Stimulated activated CD8-positive, alpha-beta memory T cell treated with anti-CD3 and anti-CD28 coated beads, Interleukin-4, amount 100 ng/mL, for 24 hours (primary cell): Measurements from ENCODE around the gene TARS1.

Experiments
- DNase-seq: peaks from one replicate; pipeline ENCODE4 v3.0.0-alpha.2; 2020; ENCODE audit warnings: low read depth

The TARS1 gene

GRCh38 chr5:33440482-33441240 lies at the start of gene TARS1:
Gene TARS1, plus strand, starts transcription at chr5:33440965. Its CDS starts 122 bp downstream, at chr5:33441087.
- peak; percentile 94 for DNase-seq

GRCh38 chr5:33398501-33398900 lies 42.3 kb upstream of the TARS1 start:
- no peak for DNase-seq

GRCh38 chr5:33400675-33401074 lies 40.1 kb upstream of the TARS1 start:
- DNase-seq, result no peak

- no peak for DNase-seq
Observed at GRCh38 chr5:33401482-33402390, 39.0 kb upstream of the TARS1 start.

- no peak for DNase-seq
Observed at GRCh38 chr5:33403187-33403586, 37.6 kb upstream of the TARS1 start.

GRCh38 chr5:33408816-33409215 lies 31.9 kb upstream of the TARS1 start:
- no peak for DNase-seq

- DNase-seq, result no peak
Observed at GRCh38 chr5:33409435-33410170, 31.2 kb upstream of the TARS1 start.

- DNase-seq, result no peak
Observed at GRCh38 chr5:33410221-33410620, 30.5 kb upstream of the TARS1 start.

GRCh38 chr5:33411498-33411897 lies 29.3 kb upstream of the TARS1 start:
- DNase-seq, result no peak

GRCh38 chr5:33415811-33416354 lies 24.9 kb upstream of the TARS1 start:
- DNase-seq, result no peak

GRCh38 chr5:33417632-33418031 lies 23.1 kb upstream of the TARS1 start:
- no peak for DNase-seq

GRCh38 chr5:33420946-33421345 lies 19.8 kb upstream of the TARS1 start:
- no peak for DNase-seq

GRCh38 chr5:33422191-33422590 lies 18.6 kb upstream of the TARS1 start:
- DNase-seq, result no peak

- no peak for DNase-seq
Observed at GRCh38 chr5:33423018-33423630, 17.6 kb upstream of the TARS1 start.

- DNase-seq, result no peak
Observed at GRCh38 chr5:33425314-33425713, 15.5 kb upstream of the TARS1 start.

GRCh38 chr5:33430983-33431382 lies 9.8 kb upstream of the TARS1 start:
- DNase-seq, result no peak

GRCh38 chr5:33432656-33433055 lies 8.1 kb upstream of the TARS1 start:
- DNase-seq, result no peak

- no peak for DNase-seq
Observed at GRCh38 chr5:33433303-33434240, 7.2 kb upstream of the TARS1 start.

GRCh38 chr5:33435893-33436490 lies 4.8 kb upstream of the TARS1 start:
- peak; percentile 52 for DNase-seq

GRCh38 chr5:33438996-33439395 lies 1.8 kb upstream of the TARS1 start:
- no peak for DNase-seq
